ENCODE data around the gene NPC1. TPM values are rescaled to one million over a fixed set of nuclear protein-coding genes. Genes with fewer than 3 reads are reported as not detected.

The NPC1 gene
- total and polyA plus RNA-seq, 4 donors: 9.5 to 46.7 (median 27.3) TPM

Small RNA genes lying within 50 kb of the gene (small RNA-seq; reads per million reads assigned to genes)
- gene AC026634.1: not detected
- not detected for gene RF00019

Other genes with a start within 250 kb of the NPC1 start
- 100 to 1,000 TPM in 1 of 2 donors, 10 to 100 TPM in 1; 52.1 to 104 TPM for gene RIOK3, start 133.2 kb downstream of the NPC1 start, total RNA-seq
- 10 to 100 TPM; 29.9 to 33.4 TPM for gene RIOK3, start 133.2 kb downstream of the NPC1 start, polyA plus RNA-seq
- 10 to 100 TPM; 20.6 to 24.7 TPM for gene RMC1, start 83.0 kb downstream of the NPC1 start, total RNA-seq
- 10 to 100 TPM; 15.6 to 21.0 TPM for gene RMC1, start 83.0 kb downstream of the NPC1 start, polyA plus RNA-seq
- under 1 TPM; 0.28 to 0.50 TPM for gene ANKRD29, start 76.4 kb upstream of the NPC1 start, total RNA-seq
- under 1 TPM; 0.14 to 0.39 TPM for gene ANKRD29, start 76.4 kb upstream of the NPC1 start, polyA plus RNA-seq
- 1 to 10 TPM in 1 of 2 donors, under 1 TPM in 1; 0.28 to 3.9 TPM for gene LAMA3, start 102.9 kb upstream of the NPC1 start, total RNA-seq
- under 1 TPM; 0.26 to 0.46 TPM for gene LAMA3, start 102.9 kb upstream of the NPC1 start, polyA plus RNA-seq

All from liver (tissue), 5 donors.